SH-SY5Y (cell line): Measurements from ENCODE around the gene MTA2.

ENCODE experiments used
- GATA2 ChIP-seq: IDR thresholded peaks from 2 replicates; pipeline ENCODE4 v1.6.1; 2011; ENCODE audit warnings: mild to moderate bottlenecking, low read depth, low read length
- GATA3 ChIP-seq: IDR thresholded peaks from 2 replicates; pipeline ENCODE4 v1.6.1; 2011; ENCODE audit warnings: low read depth, mild to moderate bottlenecking, low read length, moderate library complexity

DNA sequence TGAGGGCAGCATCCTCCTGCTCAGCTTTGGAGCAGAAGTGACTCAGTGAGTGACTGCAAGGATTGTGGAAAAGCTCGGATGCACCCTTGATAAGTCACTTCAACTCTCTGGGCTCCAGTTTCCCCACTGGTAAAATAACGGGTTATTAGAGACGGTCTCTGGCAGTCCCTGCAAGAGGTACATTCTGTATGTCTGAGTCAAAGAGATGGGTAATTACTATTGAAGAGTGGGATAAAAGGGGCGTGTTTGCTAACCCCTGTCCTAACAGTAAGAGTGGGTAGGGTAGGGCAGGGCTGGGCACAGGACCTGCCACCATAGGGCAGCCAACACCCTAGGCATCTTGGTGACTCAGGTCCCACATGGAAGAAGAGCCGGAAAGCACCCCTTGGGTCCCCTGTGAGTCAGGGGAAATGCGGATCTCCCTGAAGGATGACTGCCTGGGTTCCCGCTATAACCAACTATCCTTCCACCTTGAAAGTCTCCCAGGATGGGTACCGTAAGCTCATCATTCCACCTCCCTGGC lies 47.8 kb downstream of the MTA2 start:
- TF ChIP-seq GATA2 (no peak), GATA3 (no peak)
